Large intestine (tissue), 3 donors: ENCODE measurements around the gene UBE2E1. TPM values are rescaled to one million over a fixed set of nuclear protein-coding genes. Genes with fewer than 3 reads are reported as not detected.

ENCODE experiments used
- DNase-seq, 2 donors: peaks; one replicate each; pipeline versions ENCODE4 v3.0.0 to v3.0.0-alpha.2; 2013
- H3K27ac ChIP-seq: one replicate; pipeline ENCODE4 v1.5.1; 2013; ENCODE audit warnings: low read length
- H3K27me3 ChIP-seq: 2 replicates; pipeline ENCODE4 v1.6.1; 2013; ENCODE audit warnings: low read length; ENCODE audit not compliant: control insufficient read depth, insufficient read depth
- H3K36me3 ChIP-seq: 2 replicates; pipeline ENCODE4 v1.6.1; 2013; ENCODE audit warnings: low read length; ENCODE audit not compliant: control insufficient read depth, insufficient read depth
- H3K4me1 ChIP-seq: one replicate; pipeline ENCODE4 v1.6.1; 2013; ENCODE audit warnings: low read length; ENCODE audit not compliant: control insufficient read depth, insufficient read depth
- H3K4me3 ChIP-seq: one replicate; pipeline ENCODE4 v1.5.1; 2013; ENCODE audit warnings: low read length
- H3K9me3 ChIP-seq: one replicate; pipeline ENCODE4 v1.6.1; 2013; ENCODE audit warnings: mild to moderate bottlenecking, low read depth, low read length, moderate library complexity; ENCODE audit not compliant: control insufficient read depth
- WGBS: methylation state at CpG from one replicate; pipeline ENCODE4 v1.1.5; 2013; ENCODE audit warnings: low lambda C conversion rate; ENCODE audit not compliant: insufficient coverage; 5-methylcytosine and 5-hydroxymethylcytosine counted together
- polyA plus RNA-seq: library from polyadenylated mRNA; unstranded; fragments of 120-200 nt; gene quantifications from one replicate; pipeline ENCODE4 v1.2.1, GENCODE V29; 2013

Gene UBE2E1
- polyA plus RNA-seq, 1 donor = 120 TPM

DNA sequence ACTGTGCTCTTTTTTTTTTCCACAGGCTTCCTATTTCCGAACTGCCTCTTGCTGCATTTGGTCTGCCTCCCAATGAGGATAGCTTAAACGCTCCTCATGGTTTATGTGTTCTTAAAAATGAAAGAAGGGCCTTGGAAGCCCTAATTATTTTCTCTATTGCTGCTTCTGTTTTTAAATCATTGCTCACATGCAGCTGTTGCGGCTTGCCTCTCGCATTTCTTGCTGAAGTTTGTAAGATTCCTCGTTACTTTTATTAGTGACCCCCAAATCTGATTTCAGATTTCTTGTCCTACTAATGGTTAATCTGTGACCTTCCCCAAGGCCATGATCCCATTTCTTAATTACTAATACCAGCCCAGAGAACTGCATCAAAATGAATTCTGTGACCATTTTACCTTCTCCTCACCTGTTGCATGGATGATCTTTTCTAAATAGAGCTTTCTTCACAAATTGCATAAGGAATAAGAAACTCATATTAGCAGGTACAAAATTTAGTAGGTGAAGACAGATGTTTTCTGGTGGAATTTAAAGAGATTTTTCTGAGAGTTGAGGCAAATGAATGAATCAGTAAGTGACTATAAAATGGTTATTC is 1.8 kb downstream of the UBE2E1 start:
- Histone ChIP-seq H3K27me3 (no peaks in the 10 kb centered on the region), H3K27ac (peak overlapping the region; percentile 47), H3K4me1 (peaks cover 17% of the 10 kb centered on the region), H3K4me3 (peak overlapping the region; percentile 76), H3K9me3 (no peaks in the 10 kb centered on the region), H3K36me3 (no peaks in the 10 kb centered on the region)
- WGBS = 41% methylated on average over 4 of the region's 5 CpGs
- no peak for DNase-seq

DNA sequence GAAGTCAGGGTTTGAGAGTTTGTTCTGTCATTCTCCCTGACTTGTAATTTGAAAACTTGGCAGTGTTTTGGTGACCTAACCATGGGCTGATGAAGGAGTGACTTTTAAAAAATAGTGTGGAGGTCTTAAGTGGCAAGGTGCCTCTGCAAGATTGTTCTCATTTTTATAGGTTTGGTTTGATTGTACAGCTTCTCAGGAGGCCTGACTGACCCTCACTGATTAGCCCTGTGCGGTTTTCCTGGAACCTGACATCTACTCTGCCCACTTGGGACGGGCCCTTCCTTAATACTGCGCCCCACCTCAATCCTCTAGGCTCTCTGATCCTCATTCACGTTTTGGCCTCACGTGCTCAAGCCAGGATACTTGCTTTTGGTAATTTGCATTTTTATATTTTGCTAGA is 2.8 kb downstream of the UBE2E1 start:
- H3K4me1 ChIP-seq = peaks cover 13% of the 10 kb centered on the region
- DNase-seq = no peak

DNA sequence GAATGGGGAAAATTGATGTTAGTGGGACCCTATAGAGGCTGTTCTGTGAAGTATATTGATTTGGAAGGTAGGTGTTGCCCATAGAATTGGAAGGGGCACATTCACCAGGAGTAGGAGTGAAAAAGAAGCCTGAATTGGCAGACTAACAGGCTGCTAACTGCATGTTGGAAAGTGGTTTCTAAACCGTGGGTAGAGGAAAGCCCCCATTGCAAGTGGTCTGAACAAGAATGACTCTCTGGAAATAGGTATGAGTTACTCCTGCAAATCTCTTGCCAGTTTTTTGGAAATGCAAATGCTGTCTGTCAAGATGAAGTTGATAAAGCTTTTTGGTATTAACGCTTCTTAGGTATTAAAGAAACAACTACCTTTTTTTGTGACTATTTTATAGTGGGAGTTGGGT is 3.5 kb downstream of the UBE2E1 start:
- no peak overlapping the region for H3K4me3 ChIP-seq
- H3K4me1 ChIP-seq = peaks cover 11% of the 10 kb centered on the region
- WGBS = 100% methylated on average over 1 of the region's 2 CpGs

More for the DNA sequence above, 2.8 kb downstream of the UBE2E1 start:
- no peaks in the 10 kb centered on the region for H3K27me3 ChIP-seq
- H3K36me3 ChIP-seq = no peaks in the 10 kb centered on the region
- no peak overlapping the region for H3K4me3 ChIP-seq
- no peaks in the 10 kb centered on the region for H3K9me3 ChIP-seq
- no CpG with 5 or more reads among the region's 5 CpGs for WGBS
- no peak overlapping the region for H3K27ac ChIP-seq

DNA sequence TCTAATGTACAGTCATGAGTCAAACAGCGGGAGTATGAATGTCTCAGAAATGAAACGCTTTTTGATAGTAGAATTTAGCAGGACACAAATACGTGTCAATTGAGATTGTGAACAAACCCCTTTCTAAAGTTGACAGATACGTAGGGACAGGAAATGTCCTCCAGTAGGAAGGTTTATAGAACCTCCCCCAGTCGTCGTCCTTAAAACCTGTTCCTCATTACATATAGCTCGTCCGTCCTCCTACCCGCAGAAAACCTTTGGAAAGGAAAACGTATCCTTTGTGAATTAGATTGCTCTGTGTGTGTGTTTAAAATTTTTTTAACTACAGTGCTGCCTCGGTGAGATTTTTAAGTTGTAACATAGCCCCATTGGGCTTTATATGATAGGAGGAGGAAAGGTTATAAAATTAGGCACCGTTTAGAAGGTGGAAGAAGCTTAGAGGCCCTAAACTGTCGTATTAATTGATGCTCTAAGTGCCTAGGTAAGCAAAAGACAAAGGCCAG is 4.1 kb downstream of the UBE2E1 start:
- WGBS = 40% methylated on average over 3 of the region's 13 CpGs
- no peaks in the 10 kb centered on the region for H3K27me3 ChIP-seq
- H3K9me3 ChIP-seq = no peaks in the 10 kb centered on the region
- H3K4me3 ChIP-seq = peak overlapping the region; percentile 50
- H3K36me3 ChIP-seq = no peaks in the 10 kb centered on the region
- peak overlapping the region; percentile 78 for H3K27ac ChIP-seq
- no peak for DNase-seq
- peaks cover 9% of the 10 kb centered on the region for H3K4me1 ChIP-seq

More for the DNA sequence above, 3.5 kb downstream of the UBE2E1 start:
- no peak overlapping the region for H3K27ac ChIP-seq
- no peak for DNase-seq
- no peaks in the 10 kb centered on the region for H3K27me3 ChIP-seq
- H3K9me3 ChIP-seq = no peaks in the 10 kb centered on the region
- no peaks in the 10 kb centered on the region for H3K36me3 ChIP-seq

DNA sequence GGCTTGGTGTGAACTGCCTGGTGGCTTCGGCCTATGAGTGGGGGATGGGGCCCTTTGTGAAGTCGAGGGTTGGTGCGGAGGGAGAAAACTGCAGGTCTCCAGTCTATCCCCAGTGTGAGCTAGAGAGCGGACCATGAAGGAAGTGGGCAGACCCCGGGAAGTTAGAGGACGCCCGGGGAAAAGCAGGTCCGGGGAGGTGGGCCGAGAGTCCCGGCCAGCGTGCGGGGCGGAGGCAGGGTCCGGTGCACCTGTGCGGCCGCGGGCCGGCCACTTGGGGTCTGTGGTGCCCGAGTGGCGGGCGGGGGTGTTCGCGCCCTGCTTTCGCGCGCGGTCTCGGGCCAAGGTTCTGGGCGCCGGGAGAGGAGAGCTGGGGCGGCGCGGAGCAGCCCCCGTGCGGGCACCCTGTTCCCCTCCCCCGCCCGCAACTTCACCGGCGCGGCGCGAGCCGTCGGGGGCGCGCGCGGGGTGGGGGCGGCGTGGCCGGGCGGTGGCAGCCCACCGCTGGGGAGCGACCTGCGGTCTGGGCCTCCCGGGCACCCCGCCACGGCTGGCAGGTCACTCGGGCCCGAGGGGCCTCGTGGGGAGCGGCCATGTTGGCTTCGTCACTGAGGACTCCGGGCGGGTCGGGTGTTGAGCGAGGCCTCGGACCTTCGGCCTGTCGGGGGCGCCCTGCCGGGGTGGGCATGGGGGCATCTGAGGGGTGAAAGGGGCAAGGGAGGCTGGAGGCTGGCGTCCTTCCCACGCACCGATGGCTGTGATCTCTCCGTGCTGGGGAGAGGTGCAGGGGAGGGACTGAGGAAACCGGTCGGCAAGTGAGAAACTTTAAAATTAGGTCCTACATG is 4.8 kb downstream of the UBE2E1 start:
- Histone ChIP-seq H3K4me1 (peaks cover 5% of the 10 kb centered on the region), H3K27ac (peak overlapping the region; percentile 78), H3K27me3 (no peaks in the 10 kb centered on the region), H3K9me3 (no peaks in the 10 kb centered on the region), H3K4me3 (peak overlapping the region; percentile 59), H3K36me3 (no peaks in the 10 kb centered on the region)
- DNase-seq = peak; percentile 31 to 77
- no CpG with 5 or more reads among the region's 78 CpGs for WGBS

DNA sequence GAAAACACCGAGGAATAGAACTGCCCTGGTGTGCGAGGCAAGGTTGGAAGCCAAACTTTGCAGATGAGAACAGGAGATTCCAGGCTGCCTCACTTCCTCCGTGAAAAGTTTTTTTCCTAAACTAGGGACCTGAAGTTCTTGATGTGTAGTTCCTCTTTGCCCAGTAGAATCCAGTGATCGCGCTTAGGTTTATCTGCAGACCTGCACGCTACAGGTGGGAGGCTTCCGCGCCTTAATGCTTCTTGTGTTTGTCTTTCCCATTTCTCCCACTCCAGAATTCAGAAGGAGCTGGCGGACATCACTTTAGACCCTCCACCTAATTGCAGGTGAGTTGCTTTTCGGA is 5.4 kb downstream of the UBE2E1 start:
- Histone ChIP-seq H3K4me1 (peaks cover 8% of the 10 kb centered on the region), H3K36me3 (no peaks in the 10 kb centered on the region), H3K4me3 (peak overlapping the region; percentile 59), H3K9me3 (no peaks in the 10 kb centered on the region), H3K27ac (peak overlapping the region; percentile 62), H3K27me3 (no peaks in the 10 kb centered on the region)
- 12% methylated on average over 2 of the region's 10 CpGs for WGBS
- DNase-seq = peak; percentile 19 to 76

DNA sequence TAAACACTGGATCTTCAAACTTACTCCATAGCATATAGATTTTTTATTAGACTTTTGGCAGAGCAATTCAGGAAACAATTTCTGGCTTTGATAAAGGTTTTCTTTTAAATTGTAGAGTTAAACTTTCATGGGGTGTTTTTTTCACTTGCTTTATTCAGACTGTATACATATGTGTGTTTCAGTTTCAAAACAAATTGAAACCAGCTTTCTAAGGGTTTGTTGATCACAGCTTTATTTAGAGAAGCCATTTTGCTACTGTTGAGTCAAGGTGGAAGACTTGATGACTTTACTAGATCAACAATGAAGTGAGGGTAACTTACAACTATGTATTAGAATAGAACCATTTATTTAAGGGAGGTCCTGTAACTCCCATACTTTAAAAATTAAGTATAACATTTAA is 6.2 kb downstream of the UBE2E1 start:
- Histone ChIP-seq H3K4me1 (peaks cover 8% of the 10 kb centered on the region), H3K4me3 (no peak overlapping the region), H3K9me3 (no peaks in the 10 kb centered on the region), H3K36me3 (no peaks in the 10 kb centered on the region), H3K27ac (no peak overlapping the region), H3K27me3 (no peaks in the 10 kb centered on the region)
- no peak for DNase-seq

DNA sequence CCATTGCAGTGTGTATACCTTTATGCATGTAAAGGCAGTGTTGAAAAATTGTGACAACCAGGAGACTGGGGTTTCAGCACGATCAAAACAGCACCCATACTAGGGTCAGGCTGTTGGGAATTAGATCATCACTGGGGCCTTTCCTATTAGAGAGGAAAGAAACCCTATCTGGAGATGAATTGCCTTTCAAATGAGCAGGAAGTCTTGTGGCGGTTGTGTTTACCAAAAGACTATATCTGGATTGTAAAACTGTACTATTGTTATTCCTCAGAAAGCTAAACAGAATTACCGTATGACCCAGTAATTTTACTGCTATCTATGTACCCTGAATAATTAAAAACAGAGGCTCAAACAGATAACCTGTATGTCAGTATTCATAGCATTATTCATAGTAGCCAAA is 10.1 kb downstream of the UBE2E1 start:
- Histone ChIP-seq H3K9me3 (no peaks in the 10 kb centered on the region), H3K36me3 (peaks cover 10% of the 10 kb centered on the region), H3K27me3 (no peaks in the 10 kb centered on the region), H3K4me3 (no peak overlapping the region), H3K4me1 (peaks cover 3% of the 10 kb centered on the region), H3K27ac (no peak overlapping the region)
- no peak for DNase-seq
- no CpG with 5 or more reads among the region's 3 CpGs for WGBS

DNA sequence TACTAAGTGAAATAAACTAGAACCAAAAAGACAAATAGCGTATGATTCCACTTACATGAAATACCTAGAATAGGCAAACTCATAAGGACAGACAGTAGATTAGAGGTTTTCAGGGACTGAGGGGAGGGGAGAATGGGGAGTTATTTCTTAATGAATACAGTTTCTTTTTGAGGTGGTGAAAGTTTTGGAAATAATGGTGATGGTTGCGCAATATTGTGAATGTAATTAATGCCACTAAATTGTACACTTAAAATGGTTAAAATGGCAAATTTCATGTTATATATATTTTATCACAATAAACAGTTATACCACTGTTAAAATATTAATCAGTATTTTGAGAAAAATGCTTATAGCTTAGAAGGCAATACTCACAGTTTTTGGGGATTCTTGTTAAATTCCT is 11.0 kb downstream of the UBE2E1 start:
- WGBS = no CpG with 5 or more reads among the region's 2 CpGs

DNA sequence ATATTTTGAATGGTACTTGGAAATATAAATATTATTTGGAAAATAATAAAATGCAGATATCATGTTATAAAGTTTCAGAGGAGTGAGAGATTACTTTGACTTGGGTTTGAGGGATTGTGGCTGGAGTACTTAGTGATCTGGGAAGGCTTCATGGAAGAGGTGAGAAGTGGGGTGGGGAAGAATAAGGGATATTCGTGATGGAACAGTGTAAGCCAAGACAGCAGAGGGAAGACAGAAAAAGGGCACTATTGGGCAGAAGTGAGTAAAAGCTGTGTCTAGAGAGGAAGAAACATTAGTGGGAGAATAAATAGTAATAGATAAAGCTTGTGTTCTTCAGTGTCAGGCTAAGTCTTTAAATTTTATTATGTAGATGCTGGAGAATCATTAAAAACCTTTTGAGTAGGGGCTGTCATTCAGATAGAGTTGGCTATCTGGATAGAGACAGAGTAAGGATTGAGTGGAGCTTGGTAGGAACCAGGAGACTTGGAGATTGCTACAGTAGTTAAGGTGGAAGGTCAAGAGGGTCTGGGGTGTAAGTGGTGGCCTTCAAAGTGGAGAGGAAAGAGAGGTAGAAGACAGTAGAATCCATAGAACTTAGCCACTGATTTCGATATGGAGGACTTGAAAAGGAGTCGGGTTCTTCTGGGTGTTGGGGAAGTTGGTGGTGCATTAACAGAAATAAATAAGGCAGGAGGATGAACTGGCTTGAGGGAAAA is 11.9 kb downstream of the UBE2E1 start:
- WGBS = 94% methylated on average over 2 of the region's 3 CpGs
- H3K27ac ChIP-seq = no peak overlapping the region
- DNase-seq = no peak
- peaks cover 3% of the 10 kb centered on the region for H3K4me1 ChIP-seq
- H3K4me3 ChIP-seq = no peak overlapping the region
- H3K27me3 ChIP-seq = no peaks in the 10 kb centered on the region
- peaks cover 10% of the 10 kb centered on the region for H3K36me3 ChIP-seq
- H3K9me3 ChIP-seq = no peaks in the 10 kb centered on the region

More for the DNA sequence above, 11.0 kb downstream of the UBE2E1 start:
- peaks cover 3% of the 10 kb centered on the region for H3K4me1 ChIP-seq
- H3K27ac ChIP-seq = no peak overlapping the region
- DNase-seq = no peak
- no peaks in the 10 kb centered on the region for H3K27me3 ChIP-seq
- H3K9me3 ChIP-seq = no peaks in the 10 kb centered on the region
- H3K4me3 ChIP-seq = no peak overlapping the region
- peaks cover 10% of the 10 kb centered on the region for H3K36me3 ChIP-seq
